ENCODE data around the gene HTR3E.
"Not testable (repeated sequence)": the region's sequence is repeated elsewhere in the genome, so short reads cannot be mapped to it uniquely, and the experiment has no call there.

The HTR3E gene

DNA sequence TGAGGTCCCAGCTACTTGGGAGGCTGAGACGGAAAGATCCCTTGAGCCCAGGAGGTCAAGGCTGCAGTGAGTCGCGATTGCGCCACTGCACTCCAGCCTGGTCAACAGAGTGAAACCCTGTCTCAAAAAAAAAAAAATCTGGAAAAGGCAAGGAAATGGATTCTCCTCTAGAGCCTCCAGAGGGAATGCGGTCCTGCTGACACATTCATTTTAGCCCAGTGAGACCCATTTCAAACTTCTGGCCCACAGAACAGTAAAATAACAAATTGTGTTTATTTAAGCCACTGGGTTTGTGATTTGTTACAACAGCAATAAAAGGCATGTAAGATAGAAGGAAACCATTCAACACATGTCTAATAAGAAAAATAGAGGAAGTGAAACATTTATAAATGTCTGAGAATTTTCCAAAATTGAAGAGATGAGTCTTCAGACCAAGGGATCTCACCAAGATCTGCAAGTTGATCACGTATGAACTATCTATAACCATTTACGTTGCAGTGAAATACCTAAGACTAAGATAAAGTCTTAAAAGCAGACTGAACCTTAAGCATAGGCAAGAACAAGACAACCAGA lies at the start of gene HTR3E:
TSS of gene HTR3E (plus strand) at position 254 of the 573 bp plus-strand sequence. CDS start 466 bp downstream, outside the sequence.
- DNase-seq (ENCODE audit: low read depth in 2 of 2, low spot score in 1 of 2) = no peak

DNA sequence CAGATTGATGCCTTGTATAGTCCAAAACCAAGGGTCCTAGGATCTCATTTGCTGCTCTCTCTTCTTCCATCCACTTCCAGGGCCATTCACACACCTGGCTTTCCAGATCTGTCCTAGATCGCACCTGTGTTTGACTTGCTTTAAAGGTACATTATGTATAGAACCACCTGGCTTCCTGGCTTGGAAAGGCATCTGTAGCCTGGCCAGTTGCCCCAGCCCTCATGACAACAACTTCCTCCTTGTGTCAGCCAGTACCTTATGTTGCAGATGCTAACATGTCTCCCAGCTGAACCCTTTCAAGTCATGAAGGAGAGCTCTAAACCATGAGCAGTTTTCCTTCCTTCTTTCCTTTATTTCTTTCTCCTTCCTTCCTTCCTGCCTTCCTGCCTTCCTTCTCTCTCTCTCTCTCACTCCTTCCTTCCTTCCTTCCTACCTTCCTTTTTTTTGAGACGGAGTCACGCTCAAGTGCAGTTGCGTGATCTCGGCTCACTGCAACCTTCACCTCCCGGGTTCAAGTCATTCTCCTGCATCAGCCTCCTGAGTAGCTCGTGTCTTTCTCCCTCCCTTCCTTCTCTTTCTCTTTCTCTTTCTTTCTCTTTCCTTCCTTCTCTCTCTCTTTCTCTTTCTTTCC lies 46.5 kb upstream of the HTR3E start:
- no peak for DNase-seq (ENCODE audit: low read depth in 2 of 2, low spot score in 1 of 2)

GRCh38 chr3:184052767-184053166 lies 44.1 kb upstream of the HTR3E start, which contains the start of gene HTR3C:
Gene HTR3C, plus strand, starts transcription at chr3:184053047. Its CDS starts 34 bp downstream, at chr3:184053081.
- no peak for DNase-seq (ENCODE audit: low read depth in 2 of 2, low spot score in 1 of 2)

GRCh38 chr3:184058029-184058428 lies 38.8 kb upstream of the HTR3E start:
- DNase-seq (ENCODE audit: low read depth in 2 of 2, low spot score in 1 of 2) = no peak

GRCh38 chr3:184059424-184059823 lies 37.4 kb upstream of the HTR3E start:
- DNase-seq (ENCODE audit: low read depth in 2 of 2, low spot score in 1 of 2) = no peak

DNA sequence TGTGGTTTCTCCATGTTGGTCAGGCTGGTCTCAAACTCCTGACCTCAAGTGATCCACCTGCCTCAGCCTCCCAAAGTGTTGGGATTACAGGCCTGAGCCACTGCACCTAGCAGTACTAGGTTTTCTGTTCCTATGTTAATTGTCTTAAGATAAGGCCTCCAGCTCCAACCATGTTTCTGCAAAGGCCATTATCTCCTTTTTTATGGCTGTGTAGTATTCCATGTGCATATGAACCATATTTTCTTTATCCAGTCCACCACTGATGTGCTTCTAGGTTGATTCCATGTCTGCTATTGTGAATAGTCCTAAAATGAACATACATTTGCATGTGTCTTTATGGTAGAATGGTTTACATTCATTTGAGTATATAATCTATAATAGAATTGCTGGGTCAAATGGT lies 34.2 kb upstream of the HTR3E start:
- DNase-seq (ENCODE audit: low read depth in 2 of 2, low spot score in 1 of 2) = no peak

GRCh38 chr3:184066211-184066610 lies 30.7 kb upstream of the HTR3E start:
- no peak for DNase-seq (ENCODE audit: low read depth in 2 of 2, low spot score in 1 of 2)

DNA sequence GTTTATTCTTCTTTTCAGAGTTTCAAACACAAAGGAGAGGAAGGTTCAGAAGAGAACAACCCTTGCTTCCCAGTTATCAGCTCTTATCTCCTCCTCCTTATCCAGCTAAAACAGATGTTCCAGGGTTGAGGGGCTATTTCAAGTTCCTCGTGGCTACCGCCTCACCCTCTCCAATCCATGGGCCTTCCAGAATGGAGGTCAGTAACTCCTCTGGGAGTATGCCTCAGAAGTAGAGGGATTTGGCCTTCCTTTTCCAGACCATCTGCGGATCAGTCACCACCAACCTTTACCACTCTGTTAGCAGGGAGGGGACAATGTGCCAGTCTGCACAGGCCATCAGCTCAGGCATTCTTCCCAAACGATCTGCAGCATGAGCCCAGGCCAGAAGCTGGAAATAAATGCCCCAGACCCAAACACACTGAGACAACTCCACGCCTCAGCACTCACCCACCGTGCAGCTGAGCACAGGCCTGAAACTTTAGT lies 29.2 kb upstream of the HTR3E start:
- no peak for DNase-seq (ENCODE audit: low read depth in 2 of 2, low spot score in 1 of 2)

DNA sequence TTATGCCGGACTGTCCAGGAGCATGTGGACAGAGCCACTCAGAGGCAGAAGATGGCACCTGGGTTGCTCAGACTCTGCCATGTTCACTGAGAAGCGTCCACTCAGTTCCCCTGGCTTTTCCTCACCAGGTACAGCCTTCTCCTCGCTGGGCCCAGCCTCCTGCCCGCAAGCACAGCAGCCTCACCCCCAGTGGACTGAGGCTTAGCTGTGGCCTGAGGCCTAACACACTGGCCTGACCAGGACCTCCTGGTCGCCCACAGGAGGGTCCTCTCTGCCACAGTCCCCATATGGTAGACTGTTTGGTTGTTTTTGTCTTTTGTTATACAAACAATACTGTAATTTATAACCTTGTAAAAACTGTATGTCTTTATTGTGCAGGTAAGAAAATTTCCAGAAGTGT lies 28.5 kb upstream of the HTR3E start:
- no peak for DNase-seq (ENCODE audit: low read depth in 2 of 2, low spot score in 1 of 2)

GRCh38 chr3:184071142-184071541 lies 25.7 kb upstream of the HTR3E start:
- not testable (repeated sequence) for DNase-seq (ENCODE audit: low read depth in 2 of 2, low spot score in 1 of 2)

DNA sequence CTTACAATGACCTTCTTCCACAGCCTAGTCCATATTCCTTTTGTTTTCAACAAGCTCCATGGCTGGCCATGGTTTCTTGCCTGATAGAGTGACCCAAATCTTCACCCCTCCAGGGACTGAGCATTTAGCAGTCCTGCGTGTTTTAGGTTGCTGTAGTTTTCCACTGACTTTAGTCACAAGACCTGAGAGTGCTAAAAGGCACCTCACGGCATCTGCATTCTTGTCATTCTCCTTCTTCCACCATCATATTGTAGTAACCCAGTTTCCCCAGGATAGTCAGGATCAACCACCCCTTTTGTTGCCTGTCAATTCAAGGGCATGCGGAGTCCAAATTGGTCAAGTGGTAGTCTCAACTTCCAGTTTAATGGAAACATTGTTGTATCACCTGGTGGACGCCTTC lies 23.2 kb upstream of the HTR3E start:
- no peak for DNase-seq (ENCODE audit: low read depth in 2 of 2, low spot score in 1 of 2)

GRCh38 chr3:184075901-184076300 lies 21.0 kb upstream of the HTR3E start:
- no peak for DNase-seq (ENCODE audit: low read depth in 2 of 2, low spot score in 1 of 2)

- DNase-seq (ENCODE audit: low read depth in 2 of 2, low spot score in 1 of 2) = no peak
Measured at GRCh38 chr3:184077881-184078280, 19.0 kb upstream of the HTR3E start.

DNA sequence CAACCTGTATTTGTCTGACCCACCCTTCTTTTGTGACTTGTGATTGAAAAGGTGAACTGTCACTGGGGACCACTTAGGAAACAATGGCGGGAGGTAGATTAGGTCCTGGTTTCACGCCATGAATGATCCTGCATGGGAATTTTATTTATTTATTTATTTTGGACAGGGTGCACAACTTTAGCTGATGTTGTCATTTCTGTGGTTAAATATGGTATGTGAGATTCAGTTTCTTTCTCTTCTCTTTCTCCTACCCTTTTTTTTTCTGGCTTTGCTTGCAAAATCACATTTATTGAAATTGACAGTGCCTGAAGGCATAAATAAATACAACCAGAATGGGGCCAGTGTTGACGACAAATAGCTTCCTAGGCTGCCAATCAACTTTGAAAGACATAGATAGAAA lies 18.0 kb upstream of the HTR3E start:
- no peak for DNase-seq (ENCODE audit: low read depth in 2 of 2, low spot score in 1 of 2)

DNA sequence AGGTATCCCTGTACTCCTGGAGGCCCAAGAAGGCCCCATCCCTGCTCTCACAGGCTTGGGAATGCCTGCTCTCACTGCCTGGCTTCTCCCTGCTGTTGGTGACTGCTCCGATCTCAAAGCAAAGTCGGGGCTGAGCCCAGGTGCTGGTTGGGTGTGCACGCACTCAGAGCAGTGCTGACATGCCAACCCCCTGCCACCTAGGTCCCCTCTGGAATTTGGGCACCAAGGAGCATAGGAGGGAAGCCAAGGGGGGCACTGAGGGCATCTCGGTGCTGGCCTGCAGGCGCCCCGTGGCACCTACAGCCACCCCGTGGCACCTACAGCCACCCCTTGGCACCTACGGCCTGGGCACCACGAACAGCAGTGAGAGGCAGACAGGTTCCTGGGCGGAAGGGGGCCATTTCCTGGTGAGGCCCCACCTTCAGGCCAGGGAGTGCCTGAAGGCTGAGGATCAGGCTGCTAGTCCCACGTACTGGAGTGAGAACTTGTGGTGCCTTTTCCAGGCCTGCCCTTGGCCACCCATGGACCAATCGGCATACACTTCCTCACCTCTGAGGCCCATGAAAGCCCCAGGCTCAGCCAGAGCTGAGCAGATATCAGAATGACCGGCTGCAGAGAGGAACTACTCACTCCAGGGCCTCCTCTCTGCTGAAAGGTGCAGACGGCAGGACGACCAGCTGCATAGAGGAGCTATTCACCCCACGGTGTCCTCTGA lies 15.6 kb upstream of the HTR3E start:
- no peak for DNase-seq (ENCODE audit: low read depth in 2 of 2, low spot score in 1 of 2)

DNA sequence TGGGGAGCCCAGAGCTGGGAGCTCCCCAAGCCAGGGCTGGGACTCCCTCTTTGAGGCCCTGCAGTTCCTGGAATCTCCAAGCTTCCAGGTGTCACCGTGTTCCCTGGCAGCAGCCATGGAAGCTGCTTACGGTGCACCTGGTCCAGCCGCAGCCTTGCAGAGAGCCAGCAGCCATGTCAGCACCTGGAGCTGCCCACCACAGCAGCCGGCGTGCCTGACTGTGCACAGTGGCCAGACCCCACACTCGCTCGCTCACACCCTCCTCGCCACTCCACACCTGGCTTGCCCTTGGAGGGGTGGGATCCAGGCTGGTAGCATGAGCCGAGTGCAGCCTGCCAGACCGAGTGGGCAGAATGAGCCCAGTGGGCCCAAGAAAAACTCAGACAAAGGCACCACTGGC lies 14.8 kb upstream of the HTR3E start:
- no peak for DNase-seq (ENCODE audit: low read depth in 2 of 2, low spot score in 1 of 2)

DNA sequence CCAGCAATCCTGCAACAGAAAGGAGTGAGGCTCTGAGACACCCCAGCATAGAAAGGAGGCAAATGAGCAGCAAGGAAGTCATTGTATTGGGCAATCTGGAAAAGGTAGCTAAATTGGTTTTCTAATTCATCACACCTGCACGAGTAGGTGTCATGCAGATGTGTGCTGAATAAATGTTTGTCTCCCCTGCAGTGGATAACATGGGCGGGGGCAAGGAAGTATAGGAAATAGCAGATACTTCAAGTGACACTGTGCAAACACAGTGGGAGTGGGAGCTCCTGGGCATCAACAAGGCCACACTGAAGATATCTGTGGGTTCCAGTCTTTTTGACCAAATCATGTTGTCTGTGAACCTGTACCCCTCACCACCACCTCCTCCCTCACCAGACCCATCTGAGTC lies 14.4 kb upstream of the HTR3E start:
- DNase-seq (ENCODE audit: low read depth in 2 of 2, low spot score in 1 of 2) = no peak

- no peak for DNase-seq (ENCODE audit: low read depth in 2 of 2, low spot score in 1 of 2)
Measured at GRCh38 chr3:184085389-184085852, 11.4 kb upstream of the HTR3E start.

- DNase-seq (ENCODE audit: low read depth in 2 of 2, low spot score in 1 of 2) = no peak
Measured at GRCh38 chr3:184092199-184092598, 4.7 kb upstream of the HTR3E start.

- no peak for DNase-seq (ENCODE audit: low read depth in 2 of 2, low spot score in 1 of 2)
Measured at GRCh38 chr3:184097556-184097955, 692 bp downstream of the HTR3E start.

GRCh38 chr3:184099806-184100686 lies 3.2 kb downstream of the HTR3E start:
- DNase-seq (ENCODE audit: low read depth in 2 of 2, low spot score in 1 of 2) = no peak
